Measurements from ENCODE around the gene MFSD6L. TPM values are rescaled to one million over a fixed set of nuclear protein-coding genes. Genes with fewer than 3 reads are reported as not detected.

MFSD6L gene
- total and polyA plus RNA-seq, 10 of the 15 experiments (the other 5 are each of a cell fraction or from before 2014, with no cell fraction given): 0.39 to 3.1 (median 1.1) TPM

- no TSS peak for BruUV-seq (replicated peaks)
- POLR2A ChIA-PET: interaction anchor here (0.7 to 3.2 kb wide), 4 partner anchors 10 to 21 kb away, joined by 3 to 21 read pairs (median 8); partner anchors contain the start of gene PIK3R6
- SMC1A ChIA-PET (ENCODE audit: uncharacterized antibody, unreplicated experiment): interaction anchor here (1.2 to 3.1 kb wide), 4 partner anchors 10 to 115 kb away, joined by 3 to 11 read pairs (median 6); no protein-coding TSS in a partner anchor
- Histone ChIP-seq H3K27ac (ENCODE audit: control insufficient read depth, insufficient read depth) (peak overlapping the region; percentile 24; the same call in 1 of the 2 replicates), H3K4me3 (no peak overlapping the region), H3K79me2 (ENCODE audit: control insufficient read depth, insufficient read depth, low read length) (peaks cover 66% of the 10 kb centered on the region), H3K9ac (ENCODE audit: control insufficient read depth, insufficient read depth, low read length) (no peak overlapping the region), H3K36me3 (ENCODE audit: control insufficient read depth in 2 of 2, insufficient read depth in 2 of 2, low read length in 1 of 2) (peaks cover 30 to 68% of the 10 kb centered on the region in 2 experiments), H2AFZ (ENCODE audit: control insufficient read depth, low read depth, low read length) (no peak overlapping the region), H3K4me2 (ENCODE audit: control insufficient read depth, insufficient read depth) (no peak overlapping the region; the same call in 1 of the 2 replicates), H3K9me3 (replicated peaks; ENCODE audit: control insufficient read depth, insufficient read depth, low read length) (peaks cover 7% of the 10 kb centered on the region; the same call in 2 of the 3 replicates), H3K27me3 (replicated peaks in 1 of 2; ENCODE audit: control insufficient read depth in 2 of 2, insufficient read depth in 2 of 2, low read length in 1 of 2) (no peaks in the 10 kb centered on the region), H4K20me1 (ENCODE audit: control insufficient read depth, insufficient read depth) (no peaks in the 10 kb centered on the region), H3K4me1 (ENCODE audit: control insufficient read depth, insufficient read depth, low read length) (peaks cover 52% of the 10 kb centered on the region)
- RAD21 ChIA-PET (ENCODE audit: unreplicated experiment): interaction anchor here (2.2 to 4.3 kb wide), 3 partner anchors 14 to 47 kb away, joined by 7 to 26 read pairs (median 16); no protein-coding TSS in a partner anchor
- WGBS (ENCODE audit: insufficient coverage, insufficient replicate concordance, low lambda C conversion rate, missing lambda C conversion rate): 92% methylated on average over 2 of the region's 2 CpGs
- DNase-seq (ENCODE audit: low read depth, low spot score) (no peak), FAIRE-seq (no peak), ATAC-seq (no peak)
- in situ Hi-C loops (cut with MboI): no loop called here
- TF ChIP-seq CHD4 (IDR thresholded peaks at IDR 0.05) (no peak), WRNIP1 (IDR thresholded peaks at IDR 0.05; ENCODE audit: borderline replicate concordance, low read depth, low read length) (no peak), SIN3A (IDR thresholded peaks at IDR 0.05; ENCODE audit: low read depth, low read length) (no peak), EP300 (IDR thresholded peaks at IDR 0.05; ENCODE audit: borderline replicate concordance in 1 of 2, control insufficient read depth in 1 of 2, low read depth in 2 of 2, low read length in 2 of 2) (no peak), TAF1 (IDR thresholded peaks at IDR 0.05; ENCODE audit: borderline replicate concordance, low read depth, low read length) (no peak), PBX3 (IDR thresholded peaks at IDR 0.05; ENCODE audit: insufficient replicate concordance, low read depth, low read length) (no peak), BCL11A (IDR thresholded peaks at IDR 0.05; ENCODE audit: low read depth, low read length) (no peak), CTCF (IDR thresholded peaks at IDR 0.05 in 2 of 3, conservative IDR thresholded peaks at IDR 0.05 in 1 of 3; ENCODE audit: control insufficient read depth in 2 of 3, extremely low read depth in 1 of 3, insufficient read depth in 1 of 3, low read depth in 3 of 3, low read length in 3 of 3) (no peak), DPF2 (IDR thresholded peaks at IDR 0.05) (no peak), SMAD5 (IDR thresholded peaks at IDR 0.05; ENCODE audit: low read depth) (no peak), KAT2A (conservative IDR thresholded peaks at IDR 0.05; ENCODE audit: control insufficient read depth, low read depth, low read length) (no peak), GATAD2B (conservative IDR thresholded peaks at IDR 0.05; ENCODE audit: low read depth) (no peak), PKNOX1 (IDR thresholded peaks at IDR 0.05) (no peak), ESRRA (IDR thresholded peaks at IDR 0.05; ENCODE audit: low read length) (no peak), RELA (IDR thresholded peaks at IDR 0.05; ENCODE audit: borderline replicate concordance, partially characterized antibody) (no peak), RFX5 (IDR thresholded peaks at IDR 0.05; ENCODE audit: low read depth, low read length) (no peak), NFXL1 (IDR thresholded peaks at IDR 0.05; ENCODE audit: borderline replicate concordance) (no peak), MYC (IDR thresholded peaks at IDR 0.05; ENCODE audit: insufficient read depth, insufficient read length, insufficient replicate concordance, low read length, severe bottlenecking) (no peak)
- intact Hi-C loops (cut with micrococcal nuclease; ENCODE audit: unreplicated experiment): no loop called here
- CTCF ChIA-PET: interaction anchor here (1.0 to 3.7 kb wide), 3 partner anchors 10 to 47 kb away, joined by 4 to 22 read pairs (median 5); no protein-coding TSS in a partner anchor
Observed at GRCh38 chr17:8847891-8848290, 48.7 kb upstream of the MFSD6L start.
